HG03175 (cell line): ENCODE data around the gene TRIP4.

Experiments
- ATAC-seq: cut with Tn5 transposase; IDR thresholded peaks from one replicate; pipeline ENCODE4 v1.9.1; 2021; ENCODE audit warnings: mild to moderate bottlenecking, moderate library complexity; ENCODE audit not compliant: unreplicated experiment

The TRIP4 gene

GRCh38 chr15:64443747-64444621, 56.3 kb downstream of the TRIP4 start:
- peak; percentile 58 for ATAC-seq

GRCh38 chr15:64444836-64445235, 57.2 kb downstream of the TRIP4 start:
- ATAC-seq, result no peak

- ATAC-seq, result peak; percentile 62
Measured at GRCh38 chr15:64447536-64448315, 60.1 kb downstream of the TRIP4 start.

- ATAC-seq, result no peak
Measured at GRCh38 chr15:64452988-64453688, 65.5 kb downstream of the TRIP4 start.

- no peak for ATAC-seq
Measured at GRCh38 chr15:64453689-64454037, 66.0 kb downstream of the TRIP4 start.

GRCh38 chr15:64454282-64454681, 66.6 kb downstream of the TRIP4 start:
- ATAC-seq, result no peak

GRCh38 chr15:64455961-64456371, 68.3 kb downstream of the TRIP4 start:
- ATAC-seq, result no peak

GRCh38 chr15:64456634-64457108, 69.0 kb downstream of the TRIP4 start:
- no peak for ATAC-seq

GRCh38 chr15:64459066-64459781, 71.6 kb downstream of the TRIP4 start:
- ATAC-seq, result no peak

- peak; percentile 58 for ATAC-seq
Measured at GRCh38 chr15:64460206-64460723, 72.6 kb downstream of the TRIP4 start, which contains the start of gene ZNF609. ZNF609 (plus strand) TSS chr15:64460578; CDS start chr15:64499420, 38,842 bp downstream.

- ATAC-seq, result no peak
Measured at GRCh38 chr15:64460724-64461720, 73.4 kb downstream of the TRIP4 start.

GRCh38 chr15:64461721-64462162, 74.1 kb downstream of the TRIP4 start:
- ATAC-seq, result no peak

- ATAC-seq, result no peak
Measured at GRCh38 chr15:64462492-64462891, 74.9 kb downstream of the TRIP4 start.

GRCh38 chr15:64464276-64465005, 76.8 kb downstream of the TRIP4 start:
- ATAC-seq, result no peak

GRCh38 chr15:64466408-64467141, 78.9 kb downstream of the TRIP4 start:
- no peak for ATAC-seq

GRCh38 chr15:64472161-64472560, 84.5 kb downstream of the TRIP4 start:
- no peak for ATAC-seq

GRCh38 chr15:64474846-64475245, 87.2 kb downstream of the TRIP4 start:
- ATAC-seq, result no peak

- no peak for ATAC-seq
Measured at GRCh38 chr15:64476550-64476949, 88.9 kb downstream of the TRIP4 start.
